ENCODE data around the gene C19orf25. TPM values are rescaled to one million over a fixed set of nuclear protein-coding genes. Genes with fewer than 3 reads are reported as not detected.

The C19orf25 gene
- total and polyA plus RNA-seq, 10 of the 15 experiments (the other 5 are each of a cell fraction or from before 2014, with no cell fraction given): 1.2 to 67.0 (median 25.6) TPM

DNA sequence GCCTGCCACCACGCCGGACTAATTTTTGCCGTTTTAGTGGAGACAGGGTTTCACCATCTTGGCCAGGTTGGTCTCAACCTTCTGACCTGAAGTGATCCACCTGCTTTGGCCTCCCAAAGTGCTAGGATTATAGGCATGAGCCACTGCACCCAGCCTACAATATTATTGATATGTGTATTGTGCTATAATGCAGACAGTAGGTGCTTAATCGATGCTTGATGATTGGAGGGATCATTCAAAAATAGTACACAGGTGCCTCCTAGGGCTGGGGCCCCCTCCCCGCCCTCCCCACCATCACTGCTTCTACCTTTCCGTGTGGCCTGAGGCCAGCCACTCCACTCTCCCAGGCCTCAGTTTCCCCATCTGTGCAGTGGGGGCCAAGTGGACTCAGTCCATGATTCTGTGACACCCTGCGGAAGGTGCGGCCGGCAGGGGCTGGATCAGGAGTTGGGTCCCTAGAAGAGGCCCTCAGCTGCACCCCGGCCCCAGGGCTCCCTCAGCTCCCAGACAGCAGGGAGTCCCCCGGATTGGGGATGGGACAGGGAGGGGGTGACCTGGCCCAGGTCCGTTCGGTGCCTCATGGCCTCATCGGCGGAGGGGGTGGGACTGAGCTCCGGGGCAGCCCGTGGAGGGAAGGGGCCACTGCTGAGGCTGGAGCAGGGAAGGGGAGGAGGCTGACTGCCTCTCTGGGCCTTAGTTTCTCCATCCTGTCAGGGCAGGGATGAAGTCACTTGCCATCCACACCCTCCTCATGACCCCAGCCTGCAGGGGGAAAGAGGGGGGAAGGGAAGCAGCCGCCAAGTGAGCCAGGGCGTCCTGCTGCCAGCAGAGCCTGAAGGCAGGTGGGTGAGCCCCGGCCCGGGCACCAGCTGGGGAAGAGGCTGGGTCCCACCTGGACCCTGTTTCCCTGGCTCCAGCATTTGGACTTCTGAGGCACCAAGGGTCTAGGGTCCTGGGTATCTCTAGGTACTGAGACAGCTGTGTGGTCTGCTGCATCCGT lies 32.6 kb upstream of the C19orf25 start:
- FAIRE-seq: no peak
- SMC1A ChIA-PET (ENCODE audit: uncharacterized antibody, unreplicated experiment): no interaction called here

DNA sequence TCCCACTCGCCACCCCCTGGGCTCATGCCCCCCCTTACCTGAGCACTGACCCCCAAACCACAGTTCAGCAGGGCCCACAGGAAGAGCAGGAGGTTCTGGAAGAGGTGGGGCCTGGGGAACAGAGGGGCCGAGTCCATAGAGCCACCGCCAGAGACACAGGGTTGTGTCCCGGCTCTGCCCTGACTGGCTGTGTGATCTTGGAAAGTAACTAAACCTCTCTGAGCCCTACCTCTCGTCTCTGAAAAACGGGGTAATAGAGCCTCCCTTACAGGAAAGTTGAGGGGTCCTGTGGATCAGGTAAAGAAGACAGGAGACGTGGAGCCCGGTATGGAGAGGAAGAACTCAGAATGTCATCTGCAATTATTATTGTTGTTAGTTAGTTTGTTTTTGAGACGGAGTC lies 31.8 kb upstream of the C19orf25 start:
- BruUV-seq (replicated peaks): no TSS peak
- DNase-seq (ENCODE audit: low read depth, low spot score) (no peak), FAIRE-seq (no peak), ATAC-seq (no peak)
- Histone ChIP-seq H3K27me3 (replicated peaks in 1 of 2; ENCODE audit: control insufficient read depth in 2 of 2, insufficient read depth in 2 of 2, low read length in 1 of 2) (no peaks in the 10 kb centered on the region; a peak in 1 of 4 replicates), H3K79me2 (ENCODE audit: control insufficient read depth, insufficient read depth, low read length) (no peaks in the 10 kb centered on the region), H2AFZ (ENCODE audit: control insufficient read depth, low read depth, low read length) (no peak overlapping the region), H3K4me3 (no peak overlapping the region), H3K27ac (ENCODE audit: control insufficient read depth, insufficient read depth) (no peak overlapping the region), H3K9me3 (replicated peaks; ENCODE audit: control insufficient read depth, insufficient read depth, low read length) (no peaks in the 10 kb centered on the region; the same call in 2 of the 3 replicates), H3K4me1 (ENCODE audit: control insufficient read depth, insufficient read depth, low read length) (no peaks in the 10 kb centered on the region), H4K20me1 (ENCODE audit: control insufficient read depth, insufficient read depth) (no peaks in the 10 kb centered on the region), H3K4me2 (ENCODE audit: control insufficient read depth, insufficient read depth) (no peak overlapping the region), H3K9ac (ENCODE audit: control insufficient read depth, insufficient read depth, low read length) (no peak overlapping the region), H3K36me3 (ENCODE audit: control insufficient read depth in 2 of 2, insufficient read depth in 2 of 2, low read length in 1 of 2) (no peaks in the 10 kb centered on the region)
- CTCF ChIA-PET: no interaction called here
- SMC1A ChIA-PET (ENCODE audit: uncharacterized antibody, unreplicated experiment): no interaction called here
- WGBS (ENCODE audit: insufficient coverage, insufficient replicate concordance, low lambda C conversion rate, missing lambda C conversion rate): 20% methylated on average over 9 of the region's 9 CpGs
- in situ Hi-C loops (cut with MboI): no loop called here
- intact Hi-C loops (cut with micrococcal nuclease; ENCODE audit: unreplicated experiment): no loop called here
- RAD21 ChIA-PET (ENCODE audit: unreplicated experiment): no interaction called here
- POLR2A ChIA-PET: no interaction called here
- no peak for TF ChIP-seq CREB1 (IDR thresholded peaks at IDR 0.05; ENCODE audit: low read depth)
- no peak for TF ChIP-seq LARP7 (IDR thresholded peaks at IDR 0.05)
- TF ChIP-seq ETV6 (conservative IDR thresholded peaks at IDR 0.05 in 1 of 2, IDR thresholded peaks at IDR 0.05 in 1 of 2; ENCODE audit: borderline replicate concordance in 1 of 2, low read depth in 1 of 2): no peak
- TF ChIP-seq, protein P1, sequence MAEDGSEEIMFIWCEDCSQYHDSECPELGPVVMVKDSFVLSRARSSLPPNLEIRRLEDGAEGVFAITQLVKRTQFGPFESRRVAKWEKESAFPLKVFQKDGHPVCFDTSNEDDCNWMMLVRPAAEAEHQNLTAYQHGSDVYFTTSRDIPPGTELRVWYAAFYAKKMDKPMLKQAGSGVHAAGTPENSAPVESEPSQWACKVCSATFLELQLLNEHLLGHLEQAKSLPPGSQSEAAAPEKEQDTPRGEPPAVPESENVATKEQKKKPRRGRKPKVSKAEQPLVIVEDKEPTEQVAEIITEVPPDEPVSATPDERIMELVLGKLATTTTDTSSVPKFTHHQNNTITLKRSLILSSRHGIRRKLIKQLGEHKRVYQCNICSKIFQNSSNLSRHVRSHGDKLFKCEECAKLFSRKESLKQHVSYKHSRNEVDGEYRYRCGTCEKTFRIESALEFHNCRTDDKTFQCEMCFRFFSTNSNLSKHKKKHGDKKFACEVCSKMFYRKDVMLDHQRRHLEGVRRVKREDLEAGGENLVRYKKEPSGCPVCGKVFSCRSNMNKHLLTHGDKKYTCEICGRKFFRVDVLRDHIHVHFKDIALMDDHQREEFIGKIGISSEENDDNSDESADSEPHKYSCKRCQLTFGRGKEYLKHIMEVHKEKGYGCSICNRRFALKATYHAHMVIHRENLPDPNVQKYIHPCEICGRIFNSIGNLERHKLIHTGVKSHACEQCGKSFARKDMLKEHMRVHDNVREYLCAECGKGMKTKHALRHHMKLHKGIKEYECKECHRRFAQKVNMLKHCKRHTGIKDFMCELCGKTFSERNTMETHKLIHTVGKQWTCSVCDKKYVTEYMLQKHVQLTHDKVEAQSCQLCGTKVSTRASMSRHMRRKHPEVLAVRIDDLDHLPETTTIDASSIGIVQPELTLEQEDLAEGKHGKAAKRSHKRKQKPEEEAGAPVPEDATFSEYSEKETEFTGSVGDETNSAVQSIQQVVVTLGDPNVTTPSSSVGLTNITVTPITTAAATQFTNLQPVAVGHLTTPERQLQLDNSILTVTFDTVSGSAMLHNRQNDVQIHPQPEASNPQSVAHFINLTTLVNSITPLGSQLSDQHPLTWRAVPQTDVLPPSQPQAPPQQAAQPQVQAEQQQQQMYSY (CRISPR knock-in tag; IDR thresholded peaks at IDR 0.05): no peak
- TF ChIP-seq SRF (IDR thresholded peaks at IDR 0.05; ENCODE audit: low read depth in 2 of 2, low read length in 2 of 2): no peak
- TF ChIP-seq PML (IDR thresholded peaks at IDR 0.05; ENCODE audit: low read length): no peak
- TF ChIP-seq BACH1 (IDR thresholded peaks at IDR 0.05; ENCODE audit: borderline replicate concordance): no peak
- no peak for TF ChIP-seq CREM (IDR thresholded peaks at IDR 0.05; ENCODE audit: low read depth)
- TF ChIP-seq, protein P2, sequence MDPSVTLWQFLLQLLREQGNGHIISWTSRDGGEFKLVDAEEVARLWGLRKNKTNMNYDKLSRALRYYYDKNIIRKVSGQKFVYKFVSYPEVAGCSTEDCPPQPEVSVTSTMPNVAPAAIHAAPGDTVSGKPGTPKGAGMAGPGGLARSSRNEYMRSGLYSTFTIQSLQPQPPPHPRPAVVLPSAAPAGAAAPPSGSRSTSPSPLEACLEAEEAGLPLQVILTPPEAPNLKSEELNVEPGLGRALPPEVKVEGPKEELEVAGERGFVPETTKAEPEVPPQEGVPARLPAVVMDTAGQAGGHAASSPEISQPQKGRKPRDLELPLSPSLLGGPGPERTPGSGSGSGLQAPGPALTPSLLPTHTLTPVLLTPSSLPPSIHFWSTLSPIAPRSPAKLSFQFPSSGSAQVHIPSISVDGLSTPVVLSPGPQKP (IDR thresholded peaks at IDR 0.05; ENCODE audit: low read depth, low read length): no peak
- TF ChIP-seq RB1 (IDR thresholded peaks at IDR 0.05; ENCODE audit: borderline replicate concordance): no peak

More for the DNA sequence above, 32.6 kb upstream of the C19orf25 start:
- no peaks in the 10 kb centered on the region for H4K20me1 ChIP-seq (ENCODE audit: control insufficient read depth, insufficient read depth)
- no peaks in the 10 kb centered on the region for H3K36me3 ChIP-seq (ENCODE audit: control insufficient read depth in 2 of 2, insufficient read depth in 2 of 2, low read length in 1 of 2)
- no peak overlapping the region for H2AFZ ChIP-seq (ENCODE audit: control insufficient read depth, low read depth, low read length)
- no peak overlapping the region for H3K27ac ChIP-seq (ENCODE audit: control insufficient read depth, insufficient read depth)
- ATAC-seq: no peak
- no peaks in the 10 kb centered on the region; the same call in 2 of the 3 replicates for H3K9me3 ChIP-seq (replicated peaks; ENCODE audit: control insufficient read depth, insufficient read depth, low read length)
- H3K27me3 ChIP-seq (replicated peaks in 1 of 2; ENCODE audit: control insufficient read depth in 2 of 2, insufficient read depth in 2 of 2, low read length in 1 of 2): no peaks in the 10 kb centered on the region; a peak in 1 of 4 replicates
- ChIA-PET RAD21 (ENCODE audit: unreplicated experiment) (no interaction called here), CTCF (no interaction called here), POLR2A (no interaction called here)
- in situ Hi-C loops (cut with MboI) (no loop called here), intact Hi-C loops (cut with micrococcal nuclease; ENCODE audit: unreplicated experiment) (no loop called here)
- H3K4me2 ChIP-seq (ENCODE audit: control insufficient read depth, insufficient read depth): no peak overlapping the region
- no peaks in the 10 kb centered on the region for H3K79me2 ChIP-seq (ENCODE audit: control insufficient read depth, insufficient read depth, low read length)
- 32% methylated on average over 20 of the region's 22 CpGs for WGBS (ENCODE audit: insufficient coverage, insufficient replicate concordance, low lambda C conversion rate, missing lambda C conversion rate)
- H3K9ac ChIP-seq (ENCODE audit: control insufficient read depth, insufficient read depth, low read length): no peak overlapping the region
- TF ChIP-seq MTA3 (IDR thresholded peaks at IDR 0.05; ENCODE audit: borderline replicate concordance, low read length) (no peak), NR2F1 (conservative IDR thresholded peaks at IDR 0.05) (no peak), STAT3 (IDR thresholded peaks at IDR 0.05; ENCODE audit: low read depth, low read length) (no peak), RELA (IDR thresholded peaks at IDR 0.05; ENCODE audit: borderline replicate concordance, partially characterized antibody) (no peak), PML (IDR thresholded peaks at IDR 0.05; ENCODE audit: low read length) (no peak)
- H3K4me1 ChIP-seq (ENCODE audit: control insufficient read depth, insufficient read depth, low read length): no peaks in the 10 kb centered on the region
- BruUV-seq (replicated peaks): no TSS peak
- DNase-seq (ENCODE audit: low read depth, low spot score): no peak
- H3K4me3 ChIP-seq: no peak overlapping the region

Data from GM12878 (cell line).